ENCODE results near the gene IQSEC3. TPM values are rescaled to one million over a fixed set of nuclear protein-coding genes. Genes with fewer than 3 reads are reported as not detected.
"Not testable (repeated sequence)": the region's sequence is repeated elsewhere in the genome, so short reads cannot be mapped to it uniquely, and the experiment has no call there.

Gene IQSEC3
- polyA plus RNA-seq, 12 donors = 1.3 to 5.3 (median 2.0) TPM; not detected in 1

GRCh38 chr12:52902-53734 lies 13.4 kb upstream of the IQSEC3 start:
- DNase-seq = not testable (repeated sequence)

- no peak for DNase-seq
These were observed 12.5 kb upstream of the IQSEC3 start for GRCh38 chr12:53735-54730.

GRCh38 chr12:54750-55535 lies 11.6 kb upstream of the IQSEC3 start:
- DNase-seq = no peak

- DNase-seq = no peak
These were observed 9.8 kb upstream of the IQSEC3 start for GRCh38 chr12:56683-57346.

GRCh38 chr12:57539-57938 lies 9.0 kb upstream of the IQSEC3 start:
- DNase-seq = no peak

- no peak for DNase-seq
These were observed 7.7 kb upstream of the IQSEC3 start for GRCh38 chr12:58832-59231.

- not testable (repeated sequence) for DNase-seq
These were observed 4.7 kb upstream of the IQSEC3 start for GRCh38 chr12:61845-62244.

GRCh38 chr12:65491-66063 lies 990 bp upstream of the IQSEC3 start:
- not testable (repeated sequence) for DNase-seq

GRCh38 chr12:66782-67504 lies 376 bp downstream of the IQSEC3 start:
- peak; percentile 8 for DNase-seq

- not testable (repeated sequence) for DNase-seq
These were observed 3.1 kb downstream of the IQSEC3 start for GRCh38 chr12:69677-70076.

GRCh38 chr12:70541-70940 lies 4.0 kb downstream of the IQSEC3 start:
- not testable (repeated sequence) for DNase-seq

- DNase-seq = not testable (repeated sequence)
These were observed 5.5 kb downstream of the IQSEC3 start for GRCh38 chr12:72018-72417.

- not testable (repeated sequence) for DNase-seq
These were observed 8.0 kb downstream of the IQSEC3 start for GRCh38 chr12:74420-75190.

GRCh38 chr12:75541-75940 lies 9.0 kb downstream of the IQSEC3 start:
- not testable (repeated sequence) for DNase-seq

GRCh38 chr12:76102-76501 lies 9.5 kb downstream of the IQSEC3 start:
- DNase-seq = not testable (repeated sequence)

GRCh38 chr12:76551-76950 lies 10.0 kb downstream of the IQSEC3 start:
- not testable (repeated sequence) for DNase-seq

GRCh38 chr12:77101-77719 lies 10.6 kb downstream of the IQSEC3 start:
- not testable (repeated sequence) for DNase-seq

GRCh38 chr12:77769-78383 lies 11.3 kb downstream of the IQSEC3 start:
- not testable (repeated sequence) for DNase-seq
